ENCODE results near the gene SLC35B2.

Gene SLC35B2

DNA sequence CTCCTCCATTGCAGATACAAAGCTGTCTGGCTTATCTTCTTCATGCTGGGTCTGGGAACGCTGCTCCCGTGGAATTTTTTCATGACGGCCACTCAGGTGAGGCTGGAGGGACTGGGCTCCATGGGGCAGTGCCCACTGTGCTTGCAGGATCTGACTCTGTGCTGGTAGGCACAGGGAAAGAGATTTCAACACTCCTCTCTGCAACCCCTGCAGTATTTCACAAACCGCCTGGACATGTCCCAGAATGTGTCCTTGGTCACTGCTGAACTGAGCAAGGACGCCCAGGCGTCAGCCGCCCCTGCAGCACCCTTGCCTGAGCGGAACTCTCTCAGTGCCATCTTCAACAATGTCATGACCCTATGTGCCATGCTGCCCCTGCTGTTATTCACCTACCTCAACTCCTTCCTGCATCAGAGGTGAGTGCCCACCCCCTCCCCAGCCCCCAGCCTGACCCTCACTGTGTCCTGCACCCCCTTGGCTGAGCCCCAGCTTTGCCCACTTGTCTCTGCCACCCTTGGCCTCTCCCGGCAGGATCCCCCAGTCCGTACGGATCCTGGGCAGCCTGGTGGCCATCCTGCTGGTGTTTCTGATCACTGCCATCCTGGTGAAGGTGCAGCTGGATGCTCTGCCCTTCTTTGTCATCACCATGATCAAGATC lies 27.8 kb downstream of the SLC35B2 start:
- POLR2A ChIA-PET, result interaction anchor here (1.4 kb wide), 1 partner anchor 17 kb away, joined by 10 read pairs; the partner anchor contains the start of gene HSP90AB1
- Histone ChIP-seq H3K36me3 (ENCODE audit: control insufficient read depth in 2 of 2, insufficient read depth in 1 of 2, low read length in 2 of 2) (peaks cover 5 to 62% of the 10 kb centered on the region in 2 experiments; a peak in 2 of 3 replicates), H3K27ac (ENCODE audit: extremely low read depth, low read depth, low read length) (no peak overlapping the region), H3K4me3 (ENCODE audit: low read depth, low read length) (no peak overlapping the region), H3K9me3 (ENCODE audit: control insufficient read depth, insufficient read depth, low read depth, low read length) (no peaks in the 10 kb centered on the region), H3K4me1 (ENCODE audit: control insufficient read depth, insufficient read depth, low read length) (peaks cover 13% of the 10 kb centered on the region)
- TF ChIP-seq ZNF211 (tag by site-specific recombination; IDR thresholded peaks at IDR 0.05; ENCODE audit: low read depth) (no peak), SALL2 (tag by site-specific recombination; IDR thresholded peaks at IDR 0.05; ENCODE audit: borderline replicate concordance) (no peak), KLF7 (tag by site-specific recombination; IDR thresholded peaks at IDR 0.05; ENCODE audit: borderline replicate concordance) (no peak), ZNF37A (tag by site-specific recombination; IDR thresholded peaks at IDR 0.05) (no peak), ZNF416 (tag by site-specific recombination; IDR thresholded peaks at IDR 0.05) (no peak), ZNF654 (tag by site-specific recombination; IDR thresholded peaks at IDR 0.05; ENCODE audit: low read depth) (no peak), ZBTB7A (tag by site-specific recombination; IDR thresholded peaks at IDR 0.05; ENCODE audit: low read depth) (no peak), MYNN (tag by site-specific recombination; IDR thresholded peaks at IDR 0.05; ENCODE audit: borderline replicate concordance) (no peak), ZNF248 (tag by site-specific recombination; IDR thresholded peaks at IDR 0.05) (no peak), ZNF558 (tag by site-specific recombination; IDR thresholded peaks at IDR 0.05) (no peak)
- TF ChIP-seq, protein P1, sequence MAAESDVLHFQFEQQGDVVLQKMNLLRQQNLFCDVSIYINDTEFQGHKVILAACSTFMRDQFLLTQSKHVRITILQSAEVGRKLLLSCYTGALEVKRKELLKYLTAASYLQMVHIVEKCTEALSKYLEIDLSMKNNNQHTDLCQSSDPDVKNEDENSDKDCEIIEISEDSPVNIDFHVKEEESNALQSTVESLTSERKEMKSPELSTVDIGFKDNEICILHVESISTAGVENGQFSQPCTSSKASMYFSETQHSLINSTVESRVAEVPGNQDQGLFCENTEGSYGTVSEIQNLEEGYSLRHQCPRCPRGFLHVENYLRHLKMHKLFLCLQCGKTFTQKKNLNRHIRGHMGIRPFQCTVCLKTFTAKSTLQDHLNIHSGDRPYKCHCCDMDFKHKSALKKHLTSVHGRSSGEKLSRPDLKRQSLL (tag by site-specific recombination; IDR thresholded peaks at IDR 0.05), result no peak
- CTCF ChIA-PET, result interaction anchor here (0.8 to 1.5 kb wide), 3 partner anchors 8 to 57 kb away, joined by 3 to 7 read pairs (median 4); no protein-coding TSS in a partner anchor

DNA sequence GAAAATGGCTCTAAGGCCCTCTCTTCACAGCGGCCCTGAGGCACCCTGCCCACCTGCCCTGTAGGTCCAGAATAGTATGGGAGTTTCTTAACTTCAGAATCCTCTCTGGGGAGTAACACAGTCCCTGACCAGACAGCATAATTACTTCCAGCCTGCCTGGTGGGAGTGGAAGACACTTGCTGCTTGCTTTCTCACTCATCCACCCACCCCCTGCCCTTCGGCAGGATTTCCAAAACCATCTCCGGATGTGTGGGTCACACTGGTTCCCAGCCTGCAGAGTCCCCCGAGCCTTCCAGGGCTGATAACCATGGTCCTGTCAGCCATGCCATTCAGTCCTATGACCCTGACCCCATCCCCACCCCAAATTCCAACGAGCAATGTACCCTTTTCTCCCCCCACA lies 28.5 kb downstream of the SLC35B2 start:
- Histone ChIP-seq H3K9me3 (ENCODE audit: control insufficient read depth, insufficient read depth, low read depth, low read length) (no peaks in the 10 kb centered on the region), H3K4me3 (ENCODE audit: low read depth, low read length) (no peak overlapping the region), H3K27ac (ENCODE audit: extremely low read depth, low read depth, low read length) (no peak overlapping the region), H3K36me3 (ENCODE audit: control insufficient read depth in 2 of 2, insufficient read depth in 1 of 2, low read length in 2 of 2) (peaks cover 3 to 55% of the 10 kb centered on the region in 2 experiments; a peak in 2 of 3 replicates), H3K4me1 (ENCODE audit: control insufficient read depth, insufficient read depth, low read length) (peaks cover 13% of the 10 kb centered on the region)
- ChIA-PET POLR2A (no interaction called here), CTCF (interaction anchor here (2.1 to 11.1 kb wide), 3 partner anchors 8 to 56 kb away, joined by 8 to 148 read pairs (median 15); no protein-coding TSS in a partner anchor)
- TF ChIP-seq, protein P2, sequence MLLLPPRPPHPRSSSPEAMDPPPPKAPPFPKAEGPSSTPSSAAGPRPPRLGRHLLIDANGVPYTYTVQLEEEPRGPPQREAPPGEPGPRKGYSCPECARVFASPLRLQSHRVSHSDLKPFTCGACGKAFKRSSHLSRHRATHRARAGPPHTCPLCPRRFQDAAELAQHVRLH (tag by site-specific recombination; IDR thresholded peaks at IDR 0.05), result no peak
- TF ChIP-seq ZNF404 (tag by site-specific recombination; IDR thresholded peaks at IDR 0.05), result no peak
- TF ChIP-seq ZNF558 (tag by site-specific recombination; IDR thresholded peaks at IDR 0.05), result no peak
- no peak for TF ChIP-seq ZNF266 (tag by site-specific recombination; IDR thresholded peaks at IDR 0.05; ENCODE audit: low read depth)
- no peak for TF ChIP-seq MZF1 (tag by site-specific recombination; IDR thresholded peaks at IDR 0.05; ENCODE audit: borderline replicate concordance)
- TF ChIP-seq, protein P3, sequence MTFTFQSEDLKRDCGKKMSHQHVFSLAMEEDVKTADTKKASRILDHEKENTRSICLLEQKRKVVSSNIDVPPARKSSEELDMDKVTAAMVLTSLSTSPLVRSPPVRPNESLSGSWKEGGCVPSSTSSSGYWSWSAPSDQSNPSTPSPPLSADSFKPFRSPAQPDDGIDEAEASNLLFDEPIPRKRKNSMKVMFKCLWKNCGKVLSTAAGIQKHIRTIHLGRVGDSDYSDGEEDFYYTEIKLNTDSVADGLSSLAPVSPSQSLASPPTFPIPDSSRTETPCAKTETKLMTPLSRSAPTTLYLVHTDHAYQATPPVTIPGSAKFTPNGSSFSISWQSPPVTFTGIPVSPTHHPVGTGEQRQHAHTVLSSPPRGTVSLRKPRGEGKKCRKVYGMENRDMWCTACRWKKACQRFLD (tag by site-specific recombination; IDR thresholded peaks at IDR 0.05), result no peak
- TF ChIP-seq ZNF311 (tag by site-specific recombination; IDR thresholded peaks at IDR 0.05; ENCODE audit: borderline replicate concordance), result no peak
- TF ChIP-seq ZBTB20 (tag by site-specific recombination; IDR thresholded peaks at IDR 0.05), result no peak
- TF ChIP-seq KLF1 (tag by site-specific recombination; IDR thresholded peaks at IDR 0.05), result no peak
- TF ChIP-seq ZFHX2 (tag by site-specific recombination; conservative IDR thresholded peaks at IDR 0.05), result no peak
- TF ChIP-seq ZNF121 (tag by site-specific recombination; IDR thresholded peaks at IDR 0.05), result no peak
- no peak for TF ChIP-seq ZNF544 (tag by site-specific recombination; IDR thresholded peaks at IDR 0.05)
- TF ChIP-seq ZNF658 (tag by site-specific recombination; IDR thresholded peaks at IDR 0.05), result no peak
- no peak for TF ChIP-seq BCL11B (tag by site-specific recombination; IDR thresholded peaks at IDR 0.05; ENCODE audit: low read depth)

Measured in HEK293 (cell line).